Measurements from ENCODE around the gene SORBS1. TPM values are rescaled to one million over a fixed set of nuclear protein-coding genes. Genes with fewer than 3 reads are reported as not detected.

Gene SORBS1
- total RNA-seq, 1 donor from 2014 or later = 16.1 TPM

DNA sequence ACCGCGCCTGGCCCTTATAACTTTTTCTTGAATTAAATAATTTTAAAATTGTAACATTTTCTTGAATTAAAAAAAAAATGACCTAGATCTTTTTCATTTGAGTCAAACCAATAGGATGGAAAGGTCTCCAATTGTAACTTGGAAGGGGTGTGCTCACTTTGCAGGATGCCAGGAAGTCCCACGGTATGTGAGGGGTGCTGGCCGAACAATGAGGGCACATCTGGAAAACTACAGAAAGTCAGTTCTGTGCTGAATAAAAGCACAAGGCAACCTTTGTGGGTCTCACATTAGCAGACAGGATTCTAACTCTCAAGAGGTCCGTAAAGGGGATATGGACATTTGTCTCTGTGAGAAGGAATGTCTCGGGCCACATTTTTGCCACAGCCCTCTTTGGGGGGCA lies 217.6 kb downstream of the SORBS1 start:
- H3K27ac ChIP-seq = no peak overlapping the region
- no peak for DNase-seq (ENCODE audit: low spot score)
- H3K36me3 ChIP-seq = no peaks in the 10 kb centered on the region
- H3K9me3 ChIP-seq (ENCODE audit: low read depth) = no peaks in the 10 kb centered on the region
- H3K4me3 ChIP-seq = no peak overlapping the region
- H3F3A ChIP-seq (ENCODE audit: low read depth) = peaks cover 9% of the 10 kb centered on the region
- Mint-ChIP-seq H3K36me3 (no peaks in the 10 kb centered on the region), H3K27ac (no peak overlapping the region), H3K4me3 (no peak overlapping the region), H3K9me3 (no peaks in the 10 kb centered on the region), H3K4me1 (peaks cover 18% of the 10 kb centered on the region), H3K27me3 (ENCODE audit: insufficient read depth, low read depth) (no peaks in the 10 kb centered on the region)
- TF ChIP-seq, protein P1, sequence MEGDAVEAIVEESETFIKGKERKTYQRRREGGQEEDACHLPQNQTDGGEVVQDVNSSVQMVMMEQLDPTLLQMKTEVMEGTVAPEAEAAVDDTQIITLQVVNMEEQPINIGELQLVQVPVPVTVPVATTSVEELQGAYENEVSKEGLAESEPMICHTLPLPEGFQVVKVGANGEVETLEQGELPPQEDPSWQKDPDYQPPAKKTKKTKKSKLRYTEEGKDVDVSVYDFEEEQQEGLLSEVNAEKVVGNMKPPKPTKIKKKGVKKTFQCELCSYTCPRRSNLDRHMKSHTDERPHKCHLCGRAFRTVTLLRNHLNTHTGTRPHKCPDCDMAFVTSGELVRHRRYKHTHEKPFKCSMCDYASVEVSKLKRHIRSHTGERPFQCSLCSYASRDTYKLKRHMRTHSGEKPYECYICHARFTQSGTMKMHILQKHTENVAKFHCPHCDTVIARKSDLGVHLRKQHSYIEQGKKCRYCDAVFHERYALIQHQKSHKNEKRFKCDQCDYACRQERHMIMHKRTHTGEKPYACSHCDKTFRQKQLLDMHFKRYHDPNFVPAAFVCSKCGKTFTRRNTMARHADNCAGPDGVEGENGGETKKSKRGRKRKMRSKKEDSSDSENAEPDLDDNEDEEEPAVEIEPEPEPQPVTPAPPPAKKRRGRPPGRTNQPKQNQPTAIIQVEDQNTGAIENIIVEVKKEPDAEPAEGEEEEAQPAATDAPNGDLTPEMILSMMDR (IDR thresholded peaks at IDR 0.05) = no peak
- TF ChIP-seq EZH2phosphoT487 (IDR thresholded peaks at IDR 0.05) (no peak), EZH2 (IDR thresholded peaks at IDR 0.05) (no peak)
- H2AFZ ChIP-seq (replicated peaks) = no peak overlapping the region
- H3K27me3 ChIP-seq = no peaks in the 10 kb centered on the region
- no peaks in the 10 kb centered on the region for H4K20me1 ChIP-seq (ENCODE audit: low read depth)
- H3K79me2 ChIP-seq (ENCODE audit: low read depth) = no peaks in the 10 kb centered on the region
- no peak overlapping the region for H3K4me2 ChIP-seq
- peaks cover 24% of the 10 kb centered on the region for H3K4me1 ChIP-seq
- H3K9ac ChIP-seq = no peak overlapping the region

DNA sequence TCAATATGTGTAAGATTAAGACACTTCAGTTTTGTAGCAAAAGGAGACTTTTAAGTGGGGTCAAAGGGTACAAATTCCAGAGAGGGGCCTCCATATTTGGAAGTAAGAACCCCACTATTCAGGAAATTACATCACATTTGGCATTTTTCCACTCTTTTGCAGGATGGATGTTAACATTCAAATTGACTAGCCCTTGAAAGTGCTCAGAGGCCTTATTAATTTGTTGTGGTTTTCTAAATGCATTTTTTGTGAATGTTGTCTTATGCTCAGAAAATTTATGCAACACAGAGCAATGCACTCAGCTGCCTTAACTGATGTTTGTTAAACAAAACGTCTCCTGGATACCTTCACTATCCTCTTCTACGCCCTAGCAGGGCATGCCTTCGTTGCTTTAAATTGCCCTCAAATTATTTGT lies 219.4 kb downstream of the SORBS1 start:
- H3K27me3 ChIP-seq = no peaks in the 10 kb centered on the region
- peaks cover 15% of the 10 kb centered on the region for H3K4me1 ChIP-seq
- Mint-ChIP-seq H3K9me3 (no peaks in the 10 kb centered on the region), H3K4me1 (peaks cover 12% of the 10 kb centered on the region), H3K36me3 (no peaks in the 10 kb centered on the region), H3K4me3 (no peak overlapping the region), H3K27me3 (ENCODE audit: insufficient read depth, low read depth) (no peaks in the 10 kb centered on the region), H3K27ac (no peak overlapping the region)
- H3K4me3 ChIP-seq = no peak overlapping the region
- H3K9me3 ChIP-seq (ENCODE audit: low read depth) = no peaks in the 10 kb centered on the region
- no peaks in the 10 kb centered on the region for H3K79me2 ChIP-seq (ENCODE audit: low read depth)
- no peak overlapping the region for H3K9ac ChIP-seq
- no peak overlapping the region for H3K27ac ChIP-seq
- DNase-seq (ENCODE audit: low spot score) = no peak
- no peaks in the 10 kb centered on the region for H4K20me1 ChIP-seq (ENCODE audit: low read depth)
- no peak overlapping the region for H3K4me2 ChIP-seq
- no peaks in the 10 kb centered on the region for H3K36me3 ChIP-seq
- H2AFZ ChIP-seq (replicated peaks) = no peak overlapping the region
- H3F3A ChIP-seq (ENCODE audit: low read depth) = peaks cover under 1% of the 10 kb centered on the region
- TF ChIP-seq, protein P1 (IDR thresholded peaks at IDR 0.05) = no peak
- TF ChIP-seq EZH2phosphoT487 (IDR thresholded peaks at IDR 0.05) (no peak), EZH2 (IDR thresholded peaks at IDR 0.05) (no peak)

DNA sequence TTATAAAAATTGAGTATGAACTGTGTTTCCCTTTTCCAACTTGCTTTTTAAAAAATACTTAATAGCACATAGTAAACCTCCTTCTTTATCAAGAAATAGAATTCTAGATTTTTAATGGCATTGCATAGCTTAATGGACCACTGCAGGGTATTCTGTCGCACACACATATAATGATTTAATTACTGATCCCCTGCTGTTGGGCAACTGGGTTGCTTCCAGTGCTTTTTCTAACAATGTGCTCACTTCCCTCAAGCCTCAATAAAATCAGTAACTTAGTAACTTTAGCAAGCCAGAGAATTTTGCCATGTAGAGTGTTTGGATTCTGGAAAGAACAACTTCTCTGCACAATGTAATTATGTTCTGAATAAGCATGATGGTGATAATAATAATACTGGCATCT lies 221.3 kb downstream of the SORBS1 start:
- no peak for DNase-seq (ENCODE audit: low spot score)
- H3K36me3 Mint-ChIP-seq = no peaks in the 10 kb centered on the region
- Histone ChIP-seq H3K9ac (no peak overlapping the region), H3F3A (ENCODE audit: low read depth) (no peaks in the 10 kb centered on the region), H3K27me3 (no peaks in the 10 kb centered on the region), H3K4me3 (no peak overlapping the region), H3K79me2 (ENCODE audit: low read depth) (no peaks in the 10 kb centered on the region), H2AFZ (replicated peaks) (no peak overlapping the region), H3K36me3 (no peaks in the 10 kb centered on the region), H4K20me1 (ENCODE audit: low read depth) (no peaks in the 10 kb centered on the region), H3K4me2 (no peak overlapping the region), H3K27ac (no peak overlapping the region), H3K9me3 (ENCODE audit: low read depth) (no peaks in the 10 kb centered on the region), H3K4me1 (peaks cover 10% of the 10 kb centered on the region)
- no peak overlapping the region for H3K4me3 Mint-ChIP-seq
- no peaks in the 10 kb centered on the region for H3K27me3 Mint-ChIP-seq (ENCODE audit: insufficient read depth, low read depth)
- H3K9me3 Mint-ChIP-seq = no peaks in the 10 kb centered on the region
- no peak overlapping the region for H3K27ac Mint-ChIP-seq
- TF ChIP-seq EZH2 (IDR thresholded peaks at IDR 0.05) = no peak
- H3K4me1 Mint-ChIP-seq = peaks cover 6% of the 10 kb centered on the region

DNA sequence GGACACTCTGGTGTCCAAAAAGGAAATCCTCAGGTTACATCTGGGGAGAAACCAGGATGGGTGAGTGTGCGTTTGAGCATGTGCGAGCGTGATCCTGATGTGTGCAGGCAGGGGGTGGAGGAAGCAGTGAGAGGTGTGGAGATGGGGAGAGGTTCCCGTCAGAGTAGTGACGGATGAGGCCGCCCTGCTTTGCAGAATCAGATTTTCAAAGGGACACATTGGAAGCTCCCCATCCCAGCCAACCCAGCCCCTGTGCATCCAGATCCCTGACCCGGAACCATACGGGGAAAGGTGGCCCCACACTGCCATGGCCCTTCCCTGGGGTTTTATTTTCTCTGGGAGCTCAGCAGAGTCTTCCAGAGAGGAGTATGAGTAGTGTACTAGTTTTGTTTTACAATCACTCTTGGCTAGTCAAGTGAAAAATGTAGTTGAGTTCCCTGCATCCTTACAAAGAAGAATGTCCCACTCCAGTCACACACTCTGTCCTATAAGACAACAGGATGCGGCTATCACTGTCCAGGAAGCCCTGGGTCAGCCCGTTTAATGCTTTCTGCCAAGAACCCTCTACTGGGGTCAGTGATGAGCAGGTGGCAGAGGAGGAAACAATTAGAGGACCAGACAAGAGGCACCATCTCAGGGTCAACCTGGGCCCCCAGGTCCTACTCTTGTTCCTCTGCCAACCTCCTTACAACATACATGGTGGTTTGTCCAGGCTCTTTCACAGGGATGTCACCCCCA lies 223.6 kb downstream of the SORBS1 start:
- Mint-ChIP-seq H3K27ac (no peak overlapping the region), H3K4me3 (no peak overlapping the region), H3K27me3 (ENCODE audit: insufficient read depth, low read depth) (no peaks in the 10 kb centered on the region), H3K36me3 (no peaks in the 10 kb centered on the region), H3K9me3 (no peaks in the 10 kb centered on the region), H3K4me1 (peaks cover 6% of the 10 kb centered on the region)
- H3K4me2 ChIP-seq = no peak overlapping the region
- DNase-seq (ENCODE audit: low spot score) = no peak
- no peaks in the 10 kb centered on the region for H3K36me3 ChIP-seq
- H4K20me1 ChIP-seq (ENCODE audit: low read depth) = no peaks in the 10 kb centered on the region
- no peak for TF ChIP-seq EZH2phosphoT487 (IDR thresholded peaks at IDR 0.05)
- no peak for TF ChIP-seq EZH2 (IDR thresholded peaks at IDR 0.05)
- TF ChIP-seq, protein P1 (IDR thresholded peaks at IDR 0.05) = no peak
- peaks cover 10% of the 10 kb centered on the region for H3K4me1 ChIP-seq
- no peaks in the 10 kb centered on the region for H3K27me3 ChIP-seq
- H2AFZ ChIP-seq (replicated peaks) = no peak overlapping the region
- no peaks in the 10 kb centered on the region for H3K9me3 ChIP-seq (ENCODE audit: low read depth)
- no peak overlapping the region for H3K9ac ChIP-seq
- no peaks in the 10 kb centered on the region for H3K79me2 ChIP-seq (ENCODE audit: low read depth)
- H3F3A ChIP-seq (ENCODE audit: low read depth) = no peaks in the 10 kb centered on the region
- H3K4me3 ChIP-seq = no peak overlapping the region
- no peak overlapping the region for H3K27ac ChIP-seq

All from neural progenitor cell (in vitro differentiated cells).